ENCODE measurements around the gene TMEM41A. TPM values are rescaled to one million over a fixed set of nuclear protein-coding genes. Genes with fewer than 3 reads are reported as not detected.

The TMEM41A gene
- total RNA-seq, 1 experiment from 2014 or later, result 30.2 TPM

GRCh38 chr3:185521349-185522138 lies 22.7 kb upstream of the TMEM41A start:
- TF ChIP-seq CTCF (IDR thresholded peaks at IDR 0.05), result no peak
- no peaks in the 10 kb centered on the region for H3K4me1 ChIP-seq (ENCODE audit: control insufficient read depth, insufficient read depth, low read length)
- no peak overlapping the region for H3K4me3 ChIP-seq (ENCODE audit: low read depth in 2 of 2, low read length in 2 of 2)
- ChIA-PET CTCF (interaction anchor here (0.6 kb wide), 1 partner anchor 237 kb away, joined by 3 read pairs; no protein-coding TSS in a partner anchor), POLR2A (interaction anchor here (0.5 kb wide), 1 partner anchor 182 kb away, joined by 4 read pairs; no protein-coding TSS in a partner anchor)
- in situ Hi-C loops (cut with HindIII; ENCODE audit: low pct_unique_long_range_greater_than_20kb, low sequenced_read_pairs), result no loop called here
- ATAC-seq, result no peak
- DNase-seq (ENCODE audit: low read depth, low spot score), result no peak
- H3K36me3 ChIP-seq (ENCODE audit: control insufficient read depth, insufficient read depth, low read length), result no peaks in the 10 kb centered on the region
- no peak overlapping the region for H3K27ac ChIP-seq (ENCODE audit: low read length)
- intact Hi-C loops (cut with micrococcal nuclease; ENCODE audit: unreplicated experiment), result no loop called here
- no peaks in the 10 kb centered on the region for H3K27me3 ChIP-seq (ENCODE audit: control insufficient read depth, insufficient read depth, low read length)
- H3K9me3 ChIP-seq (ENCODE audit: control insufficient read depth, insufficient read depth, low read depth, low read length), result no peaks in the 10 kb centered on the region
- BruUV-seq (replicated peaks), result no TSS peak

GRCh38 chr3:185519021-185519420 lies 20.2 kb upstream of the TMEM41A start:
- in situ Hi-C loops (cut with HindIII; ENCODE audit: low pct_unique_long_range_greater_than_20kb, low sequenced_read_pairs) (no loop called here), intact Hi-C loops (cut with micrococcal nuclease; ENCODE audit: unreplicated experiment) (no loop called here)
- DNase-seq (ENCODE audit: low read depth, low spot score), result no peak
- TF ChIP-seq REST (IDR thresholded peaks at IDR 0.05; ENCODE audit: insufficient read depth in 1 of 2, low read depth in 2 of 2, low read length in 1 of 2) (no peak), SIN3A (IDR thresholded peaks at IDR 0.05; ENCODE audit: borderline replicate concordance, insufficient read depth, low read depth, low read length) (no peak), POLR2AphosphoS5 (IDR thresholded peaks at IDR 0.05; ENCODE audit: low read depth, low read length) (no peak), CTCF (IDR thresholded peaks at IDR 0.05) (no peak), TCF7L2 (IDR thresholded peaks at IDR 0.05; ENCODE audit: low read depth, low read length) (no peak)
- ChIA-PET POLR2A (no interaction called here), CTCF (interaction anchor here (0.6 kb wide), 1 partner anchor 53 kb away, joined by 3 read pairs; no protein-coding TSS in a partner anchor)
- no peaks in the 10 kb centered on the region for H3K4me1 ChIP-seq (ENCODE audit: control insufficient read depth, insufficient read depth, low read length)
- ATAC-seq, result no peak
- no peaks in the 10 kb centered on the region for H3K27me3 ChIP-seq (ENCODE audit: control insufficient read depth, insufficient read depth, low read length)
- no TSS peak for BruUV-seq (replicated peaks)
- H3K4me3 ChIP-seq (ENCODE audit: low read depth in 2 of 2, low read length in 2 of 2), result no peak overlapping the region
- no peaks in the 10 kb centered on the region for H3K9me3 ChIP-seq (ENCODE audit: control insufficient read depth, insufficient read depth, low read depth, low read length)
- H3K27ac ChIP-seq (ENCODE audit: low read length), result no peak overlapping the region
- H3K36me3 ChIP-seq (ENCODE audit: control insufficient read depth, insufficient read depth, low read length), result no peaks in the 10 kb centered on the region

Data from Panc1 (cell line).